DND-41 (cell line): ENCODE data around the gene RAB42.
"Not testable (repeated sequence)": the region's sequence is repeated elsewhere in the genome, so short reads cannot be mapped to it uniquely, and the experiment has no call there.

ENCODE experiments used
- ATAC-seq: fragments of 200-7000 bp; cut with Tn5 transposase; 3 replicates; pipeline ENCODE4 v1.9.1; 2021; ENCODE audit warnings: low read depth; ENCODE audit not compliant: insufficient read depth
- DNase-seq: peaks from one replicate; pipeline ENCODE4 v3.0.0-alpha.2; 2020
- H2AFZ ChIP-seq: 2 replicates; pipeline ENCODE4 v1.6.0; 2012; ENCODE audit warnings: low read depth, low read length
- H3K27ac ChIP-seq: 2 replicates; pipeline ENCODE4 v1.5.1; 2012; ENCODE audit warnings: low read length, inconsistent platforms
- H3K27me3 ChIP-seq: fragments of 200-600 bp; sonication (generic); 2 replicates; pipeline ENCODE4 v1.6.0; 2012; ENCODE audit warnings: low read length, mild to moderate bottlenecking, inconsistent platforms; ENCODE audit not compliant: insufficient read depth, poor library complexity
- H3K36me3 ChIP-seq: 2 replicates; pipeline ENCODE4 v1.5.1; 2012; ENCODE audit warnings: low read length, inconsistent platforms; ENCODE audit not compliant: insufficient read depth
- H3K4me1 ChIP-seq: 2 replicates; pipeline ENCODE4 v1.5.1; 2012; ENCODE audit warnings: mild to moderate bottlenecking, low read length; ENCODE audit not compliant: insufficient read depth
- H3K4me2 ChIP-seq: 2 replicates; pipeline ENCODE4 v1.6.0; 2012; ENCODE audit warnings: mild to moderate bottlenecking, moderate library complexity, low read length, inconsistent platforms; ENCODE audit not compliant: insufficient read depth
- H3K4me3 ChIP-seq, 2 experiments: fragments of 200-600 bp in 1 of 2; shearing (Covaris generic) in 1 of 2; 2 replicates each; pipeline ENCODE4 v1.5.1; 2012 to 2016; ENCODE audit warnings: inconsistent platforms in 2 of 2, low read length in 2 of 2, mild to moderate bottlenecking in 2 of 2, low read depth in 1 of 2, moderate library complexity in 1 of 2
- H3K79me2 ChIP-seq: 2 replicates; pipeline ENCODE4 v1.6.0; 2012; ENCODE audit warnings: low read length, inconsistent platforms; ENCODE audit not compliant: insufficient read depth
- H3K9ac ChIP-seq: 2 replicates; pipeline ENCODE4 v1.6.0; 2012; ENCODE audit warnings: low read depth, mild to moderate bottlenecking, inconsistent platforms, low read length, moderate library complexity
- H3K9me3 ChIP-seq: 2 replicates; pipeline ENCODE4 v1.5.1; 2012; ENCODE audit warnings: low read length, moderate library complexity, mild to moderate bottlenecking, inconsistent platforms; ENCODE audit not compliant: insufficient read depth, severe bottlenecking
- H4K20me1 ChIP-seq: 2 replicates; pipeline ENCODE4 v1.6.0; 2012; ENCODE audit warnings: low read length; ENCODE audit not compliant: insufficient read depth
- CTCF ChIP-seq: IDR thresholded peaks from 2 replicates; pipeline ENCODE4 v1.5.1; 2012; ENCODE audit warnings: borderline replicate concordance, low read length, moderate library complexity, mild to moderate bottlenecking; ENCODE audit not compliant: poor library complexity, severe bottlenecking; ENCODE audit errors: extremely low read depth
- EZH2 ChIP-seq: IDR thresholded peaks from 3 replicates; pipeline ENCODE4 v1.6.1; 2012; ENCODE audit warnings: borderline replicate concordance, low read depth, mild to moderate bottlenecking, moderate library complexity, low read length, inconsistent platforms; ENCODE audit not compliant: severe bottlenecking

The RAB42 gene

DNA sequence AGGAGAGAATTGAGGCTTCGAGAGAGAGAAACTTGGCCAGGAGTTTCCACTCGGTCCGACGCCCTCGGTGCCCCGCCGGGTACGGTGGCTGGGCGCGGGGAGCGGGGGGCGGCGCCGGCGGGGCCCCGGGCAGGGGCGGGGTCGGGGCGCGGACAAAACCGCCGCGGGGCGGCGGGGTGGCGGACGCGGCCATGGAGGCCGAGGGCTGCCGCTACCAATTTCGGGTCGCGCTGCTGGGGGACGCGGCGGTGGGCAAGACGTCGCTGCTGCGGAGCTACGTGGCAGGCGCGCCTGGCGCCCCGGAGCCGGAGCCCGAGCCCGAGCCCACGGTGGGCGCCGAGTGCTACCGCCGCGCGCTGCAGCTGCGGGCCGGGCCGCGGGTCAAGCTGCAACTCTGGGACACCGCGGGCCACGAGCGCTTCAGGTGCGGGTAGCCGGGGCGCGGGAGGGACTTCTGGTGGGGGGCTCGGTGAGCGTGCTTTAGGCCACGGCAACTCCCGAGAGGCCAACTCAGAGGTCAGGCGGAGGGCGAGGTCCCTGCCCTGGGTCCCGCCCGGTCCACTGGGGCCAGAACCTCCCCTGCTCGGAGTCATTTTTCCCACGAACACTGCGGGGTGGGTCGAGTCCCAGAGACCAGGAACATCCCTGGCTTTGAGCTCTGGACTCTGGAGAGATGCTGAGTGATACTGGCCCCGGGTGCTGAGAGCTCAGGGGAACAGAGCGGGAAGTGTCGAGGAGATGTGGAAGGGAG, 431 bp downstream of the RAB42 start:
- peak overlapping the region in 1 of 2 experiments; percentile 39; a peak in 2 of 4 replicates for H3K4me3 ChIP-seq
- H4K20me1 ChIP-seq: no peaks in the 10 kb centered on the region; the same call in 1 of the 2 replicates
- H3K27me3 ChIP-seq: no peaks in the 10 kb centered on the region
- peak; percentile 57 for ATAC-seq
- no peak overlapping the region for H3K27ac ChIP-seq
- H3K36me3 ChIP-seq: no peaks in the 10 kb centered on the region
- H3K4me1 ChIP-seq: peaks cover 5% of the 10 kb centered on the region
- peak overlapping the region; percentile 39; the same call in 1 of the 2 replicates for H3K9ac ChIP-seq
- H2AFZ ChIP-seq: no peak overlapping the region; the same call in 1 of the 2 replicates
- H3K4me2 ChIP-seq: peak overlapping the region; percentile 52
- TF ChIP-seq EZH2: no peak
- TF ChIP-seq CTCF: no peak
- no peak for DNase-seq
- H3K9me3 ChIP-seq: no peaks in the 10 kb centered on the region
- H3K79me2 ChIP-seq: no peaks in the 10 kb centered on the region

GRCh38 chr1:28593988-28594356, 1.9 kb downstream of the RAB42 start:
- H3K9ac ChIP-seq, H3K27ac ChIP-seq, H3K4me1 ChIP-seq, H4K20me1 ChIP-seq, H3K79me2 ChIP-seq, H3K36me3 ChIP-seq, H3K9me3 ChIP-seq, H3K27me3 ChIP-seq, H3K4me2 ChIP-seq, ATAC-seq, H2AFZ ChIP-seq, H3K4me3 ChIP-seq, DNase-seq: not testable (repeated sequence)

DNA sequence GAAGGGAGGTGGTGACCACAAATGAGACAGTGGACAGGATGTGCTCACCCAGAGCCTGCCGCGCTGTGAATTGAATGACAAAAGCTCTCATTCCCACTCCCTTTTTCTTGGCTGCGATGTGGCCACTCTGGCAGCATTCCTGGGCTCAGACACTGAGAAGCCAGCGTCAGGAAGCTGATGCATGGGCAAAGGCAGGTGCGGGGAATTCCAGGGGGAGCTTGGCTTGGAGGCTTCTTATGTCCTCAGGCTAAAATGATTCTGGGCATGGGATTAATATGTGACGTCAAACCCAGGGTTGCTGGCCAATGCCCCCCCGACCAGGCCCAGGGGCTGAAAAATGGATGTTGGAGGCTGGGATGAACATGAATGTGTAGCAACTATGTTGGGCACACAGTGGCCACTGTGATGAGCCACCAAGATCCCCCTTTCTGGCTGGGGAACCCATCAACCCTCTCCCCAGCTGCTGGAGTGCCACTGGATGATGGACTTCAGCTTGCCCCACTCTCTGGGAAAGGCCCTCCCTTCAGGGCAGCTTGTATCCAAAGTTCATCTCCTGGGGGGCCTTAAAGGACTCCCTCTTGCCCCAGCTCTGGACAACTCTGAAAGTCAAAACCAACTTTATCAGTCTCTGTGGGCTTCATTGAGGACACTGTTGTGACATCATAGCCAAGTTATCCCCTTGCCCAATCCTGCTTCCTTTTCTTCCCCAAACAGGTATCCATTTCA, 2.8 kb downstream of the RAB42 start:
- H4K20me1 ChIP-seq, DNase-seq, H3K27me3 ChIP-seq, H3K4me2 ChIP-seq, H3K36me3 ChIP-seq, H3K79me2 ChIP-seq, H3K4me3 ChIP-seq, H3K9me3 ChIP-seq, H2AFZ ChIP-seq, H3K9ac ChIP-seq, ATAC-seq, H3K4me1 ChIP-seq, H3K27ac ChIP-seq: not testable (repeated sequence)

GRCh38 chr1:28595412-28596191, 3.5 kb downstream of the RAB42 start:
- H3K9ac ChIP-seq: no peak overlapping the region
- ATAC-seq (no peak), DNase-seq (no peak)
- H3K27ac ChIP-seq: no peak overlapping the region
- H2AFZ ChIP-seq: no peak overlapping the region
- H3K27me3 ChIP-seq: no peaks in the 10 kb centered on the region
- no peak overlapping the region for H3K4me3 ChIP-seq
- H3K9me3 ChIP-seq: no peaks in the 10 kb centered on the region
- TF ChIP-seq CTCF (no peak), EZH2 (no peak)
- H3K79me2 ChIP-seq: no peaks in the 10 kb centered on the region
- H3K36me3 ChIP-seq: no peaks in the 10 kb centered on the region
- H3K4me1 ChIP-seq: peaks cover 5% of the 10 kb centered on the region
- no peak overlapping the region for H3K4me2 ChIP-seq
- no peaks in the 10 kb centered on the region; the same call in 1 of the 2 replicates for H4K20me1 ChIP-seq

GRCh38 chr1:28596276-28596675, 4.2 kb downstream of the RAB42 start:
- not testable (repeated sequence) for H3K9me3 ChIP-seq, H3K27me3 ChIP-seq, H3K27ac ChIP-seq

More at GRCh38 chr1:28596276-28596675, 4.2 kb downstream of the RAB42 start:
- not testable (repeated sequence) for DNase-seq, ATAC-seq, H3K9ac ChIP-seq, H4K20me1 ChIP-seq, H3K36me3 ChIP-seq, H2AFZ ChIP-seq, H3K4me3 ChIP-seq, H3K4me2 ChIP-seq, H3K79me2 ChIP-seq, H3K4me1 ChIP-seq
